ENCODE measurements around the gene DNPEP.
"Not testable (repeated sequence)": the region's sequence is repeated elsewhere in the genome, so short reads cannot be mapped to it uniquely, and the experiment has no call there.

DNPEP gene

GRCh38 chr2:219418155-219419011 is 30.7 kb upstream of the DNPEP start, which contains the start of gene DES:
Gene DES (plus strand): TSS chr2:219418377. CDS start chr2:219418463, 86 bp downstream.
- no peak for DNase-seq

GRCh38 chr2:219417374-219417773 is 29.7 kb upstream of the DNPEP start:
- peak in 1 of 2 experiments; percentile 64 for DNase-seq

GRCh38 chr2:219416938-219417337 is 29.2 kb upstream of the DNPEP start:
- DNase-seq, result no peak

GRCh38 chr2:219416235-219416602 is 28.5 kb upstream of the DNPEP start:
- DNase-seq, result no peak

GRCh38 chr2:219415580-219416234 is 28.0 kb upstream of the DNPEP start:
- no peak for DNase-seq

GRCh38 chr2:219414857-219415256 is 27.1 kb upstream of the DNPEP start:
- DNase-seq, result no peak

- DNase-seq, result no peak
These were observed 22.7 kb upstream of the DNPEP start for GRCh38 chr2:219410390-219410789.

- DNase-seq, result no peak
These were observed 21.9 kb upstream of the DNPEP start for GRCh38 chr2:219409619-219410018.

- no peak for DNase-seq
These were observed 20.9 kb upstream of the DNPEP start for GRCh38 chr2:219408631-219409030.

- no peak for DNase-seq
These were observed 20.5 kb upstream of the DNPEP start for GRCh38 chr2:219408204-219408603.

GRCh38 chr2:219407343-219407742 is 19.6 kb upstream of the DNPEP start:
- DNase-seq, result not testable (repeated sequence)

- no peak for DNase-seq
These were observed 19.1 kb upstream of the DNPEP start for GRCh38 chr2:219406861-219407230.

- DNase-seq, result no peak
These were observed 18.5 kb upstream of the DNPEP start for GRCh38 chr2:219405958-219406860.

GRCh38 chr2:219405451-219405850 is 17.7 kb upstream of the DNPEP start:
- DNase-seq, result no peak

- DNase-seq, result no peak
These were observed 17.2 kb upstream of the DNPEP start for GRCh38 chr2:219404954-219405353.

- no peak for DNase-seq
These were observed 16.7 kb upstream of the DNPEP start for GRCh38 chr2:219404291-219404910.

- DNase-seq, result no peak
These were observed 16.1 kb upstream of the DNPEP start for GRCh38 chr2:219403861-219404260.

- DNase-seq, result peak; percentile 50 to 55
These were observed 15.2 kb upstream of the DNPEP start for GRCh38 chr2:219402665-219403515.

- DNase-seq, result no peak
These were observed 13.9 kb upstream of the DNPEP start for GRCh38 chr2:219401606-219402005.

- DNase-seq, result no peak
These were observed 12.8 kb upstream of the DNPEP start for GRCh38 chr2:219400562-219400961.

GRCh38 chr2:219399716-219400478 is 12.2 kb upstream of the DNPEP start:
- no peak for DNase-seq

Measured in stimulated activated CD4-positive, alpha-beta T cell treated with anti-CD3 and anti-CD28 coated beads, Interleukin-4, amount 100 ng/mL, for 4 hours (primary cell).